K562 (cell line): ENCODE measurements around the gene EIF4E. TPM values are rescaled to one million over a fixed set of nuclear protein-coding genes. Genes with fewer than 3 reads are reported as not detected.

ENCODE experiments used
- ATAC-seq: fragments of 200-7000 bp; cut with Tn5 transposase; 3 replicates; pipeline ENCODE4 v1.9.1; 2020; ENCODE audit warnings: moderate library complexity
- BruUV-seq: library from RNA; stranded (reverse); fragments of 400-500 nt; replicated peaks from 2 replicates; lab custom pipeline; 2021; lab: Mats Ljungman, UMichigan
- CTCF ChIA-PET: fragments of 300-600 bp; formaldehyde crosslinking; extraction: SDS; loops from one replicate; lab custom pipeline; 2021; ENCODE audit warnings: low intra/inter-chr PET ratio; lab: Yijun Ruan, JAX
- POLR2A ChIA-PET: fragments of 300-600, 350-650 bp; sonication (Branson Sonifier 250); formaldehyde crosslinking; extraction: SDS; loops from one replicate; lab custom pipeline; 2021; ENCODE audit warnings: antibody characterized with exemption, inconsistent platforms; lab: Yijun Ruan, JAX
- DNase-seq, 4 experiments: peaks; one replicate each; pipeline versions ENCODE4 v3.0.0 to v3.0.0-alpha.2; 2011 to 2018; ENCODE audit warnings: low spot score in 3 of 4, mixed read lengths in 3 of 4; ENCODE audit errors: extremely low read depth in 1 of 4
- FAIRE-seq: peaks from 2 replicates; lab custom pipeline; 2011; peaks lifted over from hg19 to GRCh38; lab: Jason Lieb, UNC
- H2AFZ ChIP-seq: 2 replicates; pipeline ENCODE4 v1.6.0; 2011; ENCODE audit warnings: low read depth, low read length, control low read depth, inconsistent platforms
- H3K27ac ChIP-seq: fragments of 200-600 bp; 3 replicates; pipeline ENCODE4 v1.8.0; 2011; ENCODE audit warnings: low read depth, mild to moderate bottlenecking, control low read depth, inconsistent platforms, low read length, moderate library complexity, mixed read lengths; ENCODE audit errors: extremely low read depth
- H3K27me3 ChIP-seq, 2 experiments: fragments of 300-600 bp in 1 of 2; 2 replicates in 1 of 2; 3 replicates in 1 of 2; pipeline versions ENCODE4 v1.6.0 to v1.8.0; 2011; ENCODE audit warnings: inconsistent platforms in 2 of 2, low read length in 2 of 2, mild to moderate bottlenecking in 1 of 2, mixed read lengths in 1 of 2, moderate library complexity in 1 of 2; ENCODE audit not compliant: control insufficient read depth in 2 of 2, insufficient read depth in 2 of 2
- H3K36me3 ChIP-seq: fragments of 300-600 bp; 3 replicates; pipeline ENCODE4 v1.8.0; 2011; ENCODE audit warnings: mild to moderate bottlenecking, low read length, inconsistent platforms; ENCODE audit not compliant: control insufficient read depth, insufficient read depth
- H3K4me1 ChIP-seq, 2 experiments: fragments of 200-600 bp in 1 of 2; replicated peaks in 1 of 2; 2 replicates in 1 of 2; 3 replicates in 1 of 2; pipeline versions ENCODE4 v1.5.1 to v1.8.0; 2011; ENCODE audit warnings: inconsistent platforms in 2 of 2, low read length in 2 of 2, mild to moderate bottlenecking in 1 of 2, mixed read lengths in 1 of 2, moderate library complexity in 1 of 2; ENCODE audit not compliant: control insufficient read depth in 2 of 2, insufficient read depth in 2 of 2
- H3K4me2 ChIP-seq: 2 replicates; pipeline ENCODE4 v1.6.1; 2011; ENCODE audit warnings: low read length, control low read depth, inconsistent platforms, mixed read lengths; ENCODE audit not compliant: insufficient read depth
- H3K4me3 ChIP-seq: fragments of 200-600 bp; sonication (generic), shearing (Covaris generic); 2 replicates; pipeline ENCODE4 v1.5.1; 2016; ENCODE audit warnings: control low read depth, inconsistent platforms
- H3K79me2 ChIP-seq: fragments of 200-600 bp; 3 replicates; pipeline ENCODE4 v1.8.0; 2011; ENCODE audit warnings: low read length, inconsistent platforms; ENCODE audit not compliant: control insufficient read depth, insufficient read depth
- H3K9ac ChIP-seq, 2 experiments: 2 replicates each; pipeline versions ENCODE4 v1.6.0 to v1.6.1; 2011; ENCODE audit warnings: low read depth in 2 of 2, low read length in 2 of 2, control low read depth in 1 of 2, inconsistent platforms in 1 of 2, mild to moderate bottlenecking in 1 of 2, mixed read lengths in 1 of 2; ENCODE audit not compliant: insufficient read depth in 1 of 2
- H3K9me1 ChIP-seq: one replicate; pipeline ENCODE4 v1.6.0; 2011; ENCODE audit warnings: inconsistent platforms, mild to moderate bottlenecking, low read length, moderate library complexity; ENCODE audit not compliant: control insufficient read depth, insufficient read depth
- H3K9me3 ChIP-seq: replicated peaks from 2 replicates; pipeline ENCODE4 v1.5.1; 2011; ENCODE audit warnings: low read depth, low read length, inconsistent platforms; ENCODE audit not compliant: control insufficient read depth, insufficient read depth
- H4K20me1 ChIP-seq: replicated peaks from 2 replicates; pipeline ENCODE4 v1.6.1; 2011; ENCODE audit warnings: low read length, inconsistent platforms, mixed read lengths; ENCODE audit not compliant: control insufficient read depth, insufficient read depth
- BMI1 ChIP-seq: fragments of 150-350 bp; IDR thresholded peaks from 2 replicates; pipeline ENCODE4 v1.6.1; 2014; ENCODE audit warnings: low read length
- FOSL1 ChIP-seq: fragments of 200-800 bp; sonication (Bioruptor generic); conservative IDR thresholded peaks from 2 replicates; pipeline ENCODE4 v1.6.1; 2016; ENCODE audit warnings: missing genetic modification characterization, missing compliant biosample characterization
- HMG20A ChIP-seq: fragments of 450-650 bp; formaldehyde crosslinking; conservative IDR thresholded peaks from 2 replicates; pipeline ENCODE4 v1.4.0; 2020; ENCODE audit warnings: mild to moderate bottlenecking, mixed read lengths
- KLF10 ChIP-seq: fragments of 250-450 bp; sonication (Bioruptor Pico); IDR thresholded peaks from 2 replicates; pipeline ENCODE4 v1.6.1; 2021; ENCODE audit warnings: matching md5 sums
- ZNF197 ChIP-seq: fragments of 200-800 bp; sonication (Bioruptor generic); IDR thresholded peaks from 2 replicates; pipeline ENCODE4 v1.6.1; 2016; ENCODE audit warnings: low read depth, missing genetic modification characterization, missing compliant biosample characterization
- ZNF584 ChIP-seq: fragments of 200-800 bp; sonication (Bioruptor generic); IDR thresholded peaks from 2 replicates; pipeline ENCODE4 v1.6.1; 2016; ENCODE audit warnings: low read depth, mild to moderate bottlenecking, missing genetic modification characterization, missing compliant biosample characterization
- WGBS: fragments of 100-300 bp; shearing (Covaris generic); methylation state at CpG from one replicate; pipeline ENCODE4 v1.1.6; 2016; ENCODE audit warnings: low coverage, mixed read lengths; ENCODE audit not compliant: insufficient coverage; ENCODE audit errors: missing lambda C conversion rate; 5-methylcytosine and 5-hydroxymethylcytosine counted together
- in situ Hi-C: fragments of 300-500 bp; cut with MboI; formaldehyde crosslinking; loops from 4 replicates; pipeline ENCODE4 v1.15.0; 2018; ENCODE audit warnings: inconsistent platforms, mixed read lengths
- intact Hi-C: fragments of 100-400 bp; cut with micrococcal nuclease; formaldehyde crosslinking; loops from 2 replicates; pipeline ENCODE4 v1.14.2; 2022
- polyA plus RNA-seq, 8 experiments: library from polyadenylated mRNA; depleted of rRNA in 4 of 8; stranded (reverse) in 5 of 8; unstranded in 3 of 8; fragments of >200 nt; fragmentation: Nextera tagmentation in 2 of 8; fragmentation: Illumina TruSeq in 1 of 8; extraction: Ambion mirVana in 2 of 8; extraction: Trizol in 1 of 8; gene quantifications; 2 replicates each; pipeline versions ENCODE4 v1.2.1 to v1.2.3, GENCODE V29; 2011 to 2014; ENCODE audit warnings: inconsistent platforms in 1 of 8, missing spikeins in 1 of 8
- total RNA-seq, 7 experiments: library from RNA; depleted of rRNA in 6 of 7; stranded (reverse); fragments of >200 nt in 6 of 7; fragmentation: Illumina TruSeq in 2 of 7; extraction: Trizol in 2 of 7; gene quantifications; 2 replicates each; pipeline versions ENCODE4 v1.2.1 to v1.2.3, GENCODE V29; 2011 to 2021; ENCODE audit warnings: low replicate concordance in 1 of 7
- TF ChIP-seq, protein P1 (sequence below): fragments of 200-800 bp; sonication (Bioruptor generic); IDR thresholded peaks from 2 replicates; pipeline ENCODE4 v1.6.1; 2016; ENCODE audit warnings: missing genetic modification characterization, missing compliant biosample characterization
- TF ChIP-seq, protein P2 (sequence below): fragments of 450-650 bp; formaldehyde crosslinking; conservative IDR thresholded peaks from 2 replicates; pipeline ENCODE4 v1.4.0; 2022; ENCODE audit warnings: mild to moderate bottlenecking, missing genetic modification characterization
- TF ChIP-seq, protein P3 (sequence below): fragments of 250-450 bp; sonication (Bioruptor Pico); IDR thresholded peaks from 2 replicates; pipeline ENCODE4 v1.4.0; 2020; ENCODE audit warnings: mild to moderate bottlenecking, moderate library complexity, borderline replicate concordance
- TF ChIP-seq, protein P4 (sequence below): fragments of 250-450 bp; sonication (Bioruptor Pico); IDR thresholded peaks from 2 replicates; pipeline ENCODE4 v1.8.0; 2022; ENCODE audit warnings: moderate library complexity, mild to moderate bottlenecking, inconsistent platforms

Gene EIF4E
- total and polyA plus RNA-seq, 9 of the 15 experiments (the other 6 are each of a cell fraction or from before 2014, with no cell fraction given) = 164 to 489 (median 179) TPM

DNA sequence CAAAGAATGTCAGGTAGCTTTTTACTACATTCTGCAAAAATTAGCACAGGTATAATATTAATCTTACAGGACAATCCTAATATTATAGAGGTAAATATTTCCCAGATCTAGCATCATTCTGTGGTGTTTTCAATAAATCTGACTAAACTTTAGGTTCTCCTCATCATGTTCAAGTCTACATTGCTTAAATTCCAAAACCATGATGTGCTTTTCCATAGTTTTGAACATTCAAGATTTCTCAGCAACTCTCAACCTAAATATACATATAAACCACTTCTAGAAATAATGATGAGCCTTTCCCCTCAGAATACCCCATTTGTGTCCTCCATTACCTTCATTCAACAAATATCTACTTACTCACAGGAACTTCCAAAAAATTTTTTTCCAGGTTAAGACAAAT, 23.1 kb downstream of the EIF4E start (continued):
- TF ChIP-seq, protein P1, sequence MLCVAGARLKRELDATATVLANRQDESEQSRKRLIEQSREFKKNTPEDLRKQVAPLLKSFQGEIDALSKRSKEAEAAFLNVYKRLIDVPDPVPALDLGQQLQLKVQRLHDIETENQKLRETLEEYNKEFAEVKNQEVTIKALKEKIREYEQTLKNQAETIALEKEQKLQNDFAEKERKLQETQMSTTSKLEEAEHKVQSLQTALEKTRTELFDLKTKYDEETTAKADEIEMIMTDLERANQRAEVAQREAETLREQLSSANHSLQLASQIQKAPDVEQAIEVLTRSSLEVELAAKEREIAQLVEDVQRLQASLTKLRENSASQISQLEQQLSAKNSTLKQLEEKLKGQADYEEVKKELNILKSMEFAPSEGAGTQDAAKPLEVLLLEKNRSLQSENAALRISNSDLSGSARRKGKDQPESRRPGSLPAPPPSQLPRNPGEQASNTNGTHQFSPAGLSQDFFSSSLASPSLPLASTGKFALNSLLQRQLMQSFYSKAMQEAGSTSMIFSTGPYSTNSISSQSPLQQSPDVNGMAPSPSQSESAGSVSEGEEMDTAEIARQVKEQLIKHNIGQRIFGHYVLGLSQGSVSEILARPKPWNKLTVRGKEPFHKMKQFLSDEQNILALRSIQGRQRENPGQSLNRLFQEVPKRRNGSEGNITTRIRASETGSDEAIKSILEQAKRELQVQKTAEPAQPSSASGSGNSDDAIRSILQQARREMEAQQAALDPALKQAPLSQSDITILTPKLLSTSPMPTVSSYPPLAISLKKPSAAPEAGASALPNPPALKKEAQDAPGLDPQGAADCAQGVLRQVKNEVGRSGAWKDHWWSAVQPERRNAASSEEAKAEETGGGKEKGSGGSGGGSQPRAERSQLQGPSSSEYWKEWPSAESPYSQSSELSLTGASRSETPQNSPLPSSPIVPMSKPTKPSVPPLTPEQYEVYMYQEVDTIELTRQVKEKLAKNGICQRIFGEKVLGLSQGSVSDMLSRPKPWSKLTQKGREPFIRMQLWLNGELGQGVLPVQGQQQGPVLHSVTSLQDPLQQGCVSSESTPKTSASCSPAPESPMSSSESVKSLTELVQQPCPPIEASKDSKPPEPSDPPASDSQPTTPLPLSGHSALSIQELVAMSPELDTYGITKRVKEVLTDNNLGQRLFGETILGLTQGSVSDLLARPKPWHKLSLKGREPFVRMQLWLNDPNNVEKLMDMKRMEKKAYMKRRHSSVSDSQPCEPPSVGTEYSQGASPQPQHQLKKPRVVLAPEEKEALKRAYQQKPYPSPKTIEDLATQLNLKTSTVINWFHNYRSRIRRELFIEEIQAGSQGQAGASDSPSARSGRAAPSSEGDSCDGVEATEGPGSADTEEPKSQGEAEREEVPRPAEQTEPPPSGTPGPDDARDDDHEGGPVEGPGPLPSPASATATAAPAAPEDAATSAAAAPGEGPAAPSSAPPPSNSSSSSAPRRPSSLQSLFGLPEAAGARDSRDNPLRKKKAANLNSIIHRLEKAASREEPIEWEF (CRISPR knock-in tag) = no peak

DNA sequence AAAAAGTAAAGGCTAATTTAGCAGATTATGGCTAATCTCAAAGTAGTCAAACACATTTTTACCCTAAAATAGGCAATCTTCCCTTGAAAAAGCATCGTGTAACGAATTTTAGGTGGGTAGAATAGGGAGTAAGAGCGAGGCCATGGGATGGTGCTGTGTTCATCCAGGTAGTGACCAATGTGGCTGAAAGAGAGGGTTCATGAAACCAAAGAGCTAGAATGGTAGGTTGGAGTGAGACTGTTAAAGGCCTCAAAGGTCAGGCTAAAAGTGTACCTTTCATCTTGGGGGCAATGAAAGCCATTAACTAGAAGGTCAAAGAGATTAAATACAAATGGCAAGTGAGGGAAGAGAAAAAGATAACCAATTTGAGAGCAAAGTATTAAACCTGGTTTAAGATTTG, 23.6 kb downstream of the EIF4E start:
- 95% methylated on average over 3 of the region's 3 CpGs for WGBS
- peaks cover 0 to 2% of the 10 kb centered on the region in 2 experiments; a peak in 2 of 5 replicates for H3K4me1 ChIP-seq
- ChIA-PET CTCF (no interaction called here), POLR2A (no interaction called here)
- H3K4me2 ChIP-seq = no peak overlapping the region
- H3K27ac ChIP-seq = no peak overlapping the region
- H2AFZ ChIP-seq = no peak overlapping the region
- H3K27me3 ChIP-seq = no peaks in the 10 kb centered on the region
- peaks cover 10% of the 10 kb centered on the region; the same call in 1 of the 2 replicates for H4K20me1 ChIP-seq
- no peaks in the 10 kb centered on the region for H3K9me1 ChIP-seq
- TF ChIP-seq, protein P2, sequence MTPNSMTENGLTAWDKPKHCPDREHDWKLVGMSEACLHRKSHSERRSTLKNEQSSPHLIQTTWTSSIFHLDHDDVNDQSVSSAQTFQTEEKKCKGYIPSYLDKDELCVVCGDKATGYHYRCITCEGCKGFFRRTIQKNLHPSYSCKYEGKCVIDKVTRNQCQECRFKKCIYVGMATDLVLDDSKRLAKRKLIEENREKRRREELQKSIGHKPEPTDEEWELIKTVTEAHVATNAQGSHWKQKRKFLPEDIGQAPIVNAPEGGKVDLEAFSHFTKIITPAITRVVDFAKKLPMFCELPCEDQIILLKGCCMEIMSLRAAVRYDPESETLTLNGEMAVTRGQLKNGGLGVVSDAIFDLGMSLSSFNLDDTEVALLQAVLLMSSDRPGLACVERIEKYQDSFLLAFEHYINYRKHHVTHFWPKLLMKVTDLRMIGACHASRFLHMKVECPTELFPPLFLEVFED (CRISPR knock-in tag) = no peak
- TF ChIP-seq FOSL1 (tag) = no peak
- TF ChIP-seq ZNF197 = no peak
- TF ChIP-seq, protein P3, sequence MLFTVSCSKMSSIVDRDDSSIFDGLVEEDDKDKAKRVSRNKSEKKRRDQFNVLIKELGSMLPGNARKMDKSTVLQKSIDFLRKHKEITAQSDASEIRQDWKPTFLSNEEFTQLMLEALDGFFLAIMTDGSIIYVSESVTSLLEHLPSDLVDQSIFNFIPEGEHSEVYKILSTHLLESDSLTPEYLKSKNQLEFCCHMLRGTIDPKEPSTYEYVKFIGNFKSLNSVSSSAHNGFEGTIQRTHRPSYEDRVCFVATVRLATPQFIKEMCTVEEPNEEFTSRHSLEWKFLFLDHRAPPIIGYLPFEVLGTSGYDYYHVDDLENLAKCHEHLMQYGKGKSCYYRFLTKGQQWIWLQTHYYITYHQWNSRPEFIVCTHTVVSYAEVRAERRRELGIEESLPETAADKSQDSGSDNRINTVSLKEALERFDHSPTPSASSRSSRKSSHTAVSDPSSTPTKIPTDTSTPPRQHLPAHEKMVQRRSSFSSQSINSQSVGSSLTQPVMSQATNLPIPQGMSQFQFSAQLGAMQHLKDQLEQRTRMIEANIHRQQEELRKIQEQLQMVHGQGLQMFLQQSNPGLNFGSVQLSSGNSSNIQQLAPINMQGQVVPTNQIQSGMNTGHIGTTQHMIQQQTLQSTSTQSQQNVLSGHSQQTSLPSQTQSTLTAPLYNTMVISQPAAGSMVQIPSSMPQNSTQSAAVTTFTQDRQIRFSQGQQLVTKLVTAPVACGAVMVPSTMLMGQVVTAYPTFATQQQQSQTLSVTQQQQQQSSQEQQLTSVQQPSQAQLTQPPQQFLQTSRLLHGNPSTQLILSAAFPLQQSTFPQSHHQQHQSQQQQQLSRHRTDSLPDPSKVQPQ (CRISPR knock-in tag) = no peak
- TF ChIP-seq, protein P4, sequence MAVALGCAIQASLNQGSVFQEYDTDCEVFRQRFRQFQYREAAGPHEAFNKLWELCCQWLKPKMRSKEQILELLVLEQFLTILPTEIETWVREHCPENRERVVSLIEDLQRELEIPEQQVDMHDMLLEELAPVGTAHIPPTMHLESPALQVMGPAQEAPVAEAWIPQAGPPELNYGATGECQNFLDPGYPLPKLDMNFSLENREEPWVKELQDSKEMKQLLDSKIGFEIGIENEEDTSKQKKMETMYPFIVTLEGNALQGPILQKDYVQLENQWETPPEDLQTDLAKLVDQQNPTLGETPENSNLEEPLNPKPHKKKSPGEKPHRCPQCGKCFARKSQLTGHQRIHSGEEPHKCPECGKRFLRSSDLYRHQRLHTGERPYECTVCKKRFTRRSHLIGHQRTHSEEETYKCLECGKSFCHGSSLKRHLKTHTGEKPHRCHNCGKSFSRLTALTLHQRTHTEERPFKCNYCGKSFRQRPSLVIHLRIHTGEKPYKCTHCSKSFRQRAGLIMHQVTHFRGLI (CRISPR knock-in tag) = no peak
- TF ChIP-seq HMG20A (CRISPR knock-in tag) = no peak
- TF ChIP-seq KLF10 (CRISPR knock-in tag) = no peak
- no peak for TF ChIP-seq BMI1
- no peak for TF ChIP-seq ZNF584
- FAIRE-seq = no peak
- H3K79me2 ChIP-seq = peaks cover 99% of the 10 kb centered on the region
- H3K4me3 ChIP-seq = no peak overlapping the region
- DNase-seq = no peak
- no TSS peak for BruUV-seq
- H3K36me3 ChIP-seq = peaks cover 63% of the 10 kb centered on the region
- intact Hi-C loops = no loop called here
- no peak for ATAC-seq
- in situ Hi-C loops = no loop called here
- H3K9ac ChIP-seq = no peak overlapping the region
- H3K9me3 ChIP-seq = no peaks in the 10 kb centered on the region
